IPS-20b (cell line): ENCODE measurements around the gene TCEA2.

ENCODE experiments used
- H3K27ac ChIP-seq: one replicate; pipeline ENCODE4 v1.5.1; 2013; ENCODE audit warnings: low read length
- H3K27me3 ChIP-seq: 2 replicates; pipeline ENCODE4 v1.6.1; 2013; ENCODE audit warnings: mild to moderate bottlenecking, low read length, inconsistent platforms; ENCODE audit not compliant: insufficient read depth
- H3K36me3 ChIP-seq: 2 replicates; pipeline ENCODE4 v1.6.1; 2013; ENCODE audit warnings: low read depth, mild to moderate bottlenecking, inconsistent platforms, low read length, moderate library complexity; ENCODE audit not compliant: insufficient read depth
- H3K4me1 ChIP-seq: 2 replicates; pipeline ENCODE4 v1.6.1; 2013; ENCODE audit warnings: mild to moderate bottlenecking, control low read depth, inconsistent platforms, low read length, moderate library complexity; ENCODE audit not compliant: insufficient read depth
- H3K4me3 ChIP-seq: 2 replicates; pipeline ENCODE4 v1.5.1; 2013; ENCODE audit warnings: mild to moderate bottlenecking, low read length, inconsistent platforms
- H3K9ac ChIP-seq: 2 replicates; pipeline ENCODE4 v1.6.1; 2013; ENCODE audit warnings: low read depth, mild to moderate bottlenecking, inconsistent platforms, low read length, moderate library complexity
- H3K9me3 ChIP-seq: 2 replicates; pipeline ENCODE4 v1.6.1; 2013; ENCODE audit warnings: mild to moderate bottlenecking, low read depth, low read length, inconsistent platforms; ENCODE audit not compliant: insufficient read depth

TCEA2 gene

DNA sequence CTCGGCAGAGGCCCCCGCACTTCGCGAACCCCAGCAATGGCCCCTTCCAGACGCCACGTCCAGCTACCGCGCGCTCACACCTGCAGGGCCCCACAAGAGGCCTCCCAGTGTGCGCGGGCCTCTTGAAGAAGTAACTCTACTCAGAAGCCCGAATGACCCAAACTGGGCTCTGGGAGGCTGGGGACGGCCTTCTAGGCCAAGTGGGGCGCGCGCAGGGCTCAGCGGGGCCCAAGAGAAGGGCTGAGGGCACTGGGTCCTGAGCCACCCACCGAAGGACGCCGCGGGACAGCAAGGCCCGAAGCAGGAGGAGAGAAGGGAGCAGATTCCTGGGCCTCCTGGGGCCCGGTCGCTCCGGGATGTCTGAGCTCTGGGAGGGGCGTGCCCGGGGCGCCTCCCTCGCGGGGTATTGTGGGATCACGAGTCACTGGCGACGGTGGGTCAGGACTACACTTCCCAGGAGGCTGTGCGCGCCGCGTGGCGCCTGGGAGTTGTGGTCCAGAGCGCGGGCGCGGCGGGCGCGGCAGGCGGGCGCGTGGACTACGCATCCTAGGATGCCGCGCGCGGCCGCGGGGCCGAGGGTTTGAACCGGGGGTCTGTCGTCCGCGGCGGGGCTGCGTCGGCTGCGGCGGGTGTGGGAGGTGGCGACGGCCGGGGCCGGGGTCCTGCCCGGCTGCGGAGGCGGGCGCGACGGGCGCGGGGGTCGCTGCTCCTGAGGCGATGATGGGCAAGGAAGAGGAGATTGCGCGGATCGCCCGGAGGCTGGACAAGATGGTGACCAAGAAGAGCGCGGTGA is at the start of gene TCEA2:
Gene TCEA2 (plus strand): TSS at position 603 of the 793 bp plus-strand sequence. CDS start 115 bp downstream, at position 718.
- H3K4me1 ChIP-seq, result no peaks in the 10 kb centered on the region
- peak within 1 kb of the TSS; percentile 69; the same call in 1 of the 2 replicates for H3K9ac ChIP-seq
- H3K36me3 ChIP-seq, result no peaks in the 10 kb centered on the region
- H3K9me3 ChIP-seq, result no peaks in the 10 kb centered on the region
- no peaks in the 10 kb centered on the region; the same call in 1 of the 2 replicates for H3K27me3 ChIP-seq
- H3K27ac ChIP-seq, result no peak within 1 kb of the TSS
- H3K4me3 ChIP-seq, result peak within 1 kb of the TSS; percentile 78

DNA sequence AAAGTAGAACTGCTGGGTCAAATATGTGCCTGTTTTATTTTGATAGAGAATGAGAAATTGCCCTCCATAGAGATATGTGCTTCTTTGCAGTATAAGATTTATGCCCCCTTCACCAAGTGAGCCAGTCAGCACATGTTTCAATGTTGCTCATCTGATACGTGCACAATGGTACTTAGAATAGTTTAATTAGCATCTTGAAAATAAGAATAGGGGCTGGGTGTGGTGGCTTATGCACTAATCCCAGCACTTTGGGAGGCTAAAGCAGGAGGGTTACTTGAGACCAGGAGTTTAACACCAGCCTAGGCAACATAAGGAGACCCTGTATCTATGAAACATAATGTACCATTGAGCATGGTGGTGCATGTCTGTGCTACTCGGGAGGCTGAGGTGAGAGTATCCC is 47.4 kb upstream of the TCEA2 start:
- Histone ChIP-seq H3K4me3 (no peak overlapping the region), H3K36me3 (peaks cover 73% of the 10 kb centered on the region), H3K4me1 (no peaks in the 10 kb centered on the region), H3K27ac (no peak overlapping the region), H3K9me3 (no peaks in the 10 kb centered on the region), H3K27me3 (no peaks in the 10 kb centered on the region), H3K9ac (no peak overlapping the region)

DNA sequence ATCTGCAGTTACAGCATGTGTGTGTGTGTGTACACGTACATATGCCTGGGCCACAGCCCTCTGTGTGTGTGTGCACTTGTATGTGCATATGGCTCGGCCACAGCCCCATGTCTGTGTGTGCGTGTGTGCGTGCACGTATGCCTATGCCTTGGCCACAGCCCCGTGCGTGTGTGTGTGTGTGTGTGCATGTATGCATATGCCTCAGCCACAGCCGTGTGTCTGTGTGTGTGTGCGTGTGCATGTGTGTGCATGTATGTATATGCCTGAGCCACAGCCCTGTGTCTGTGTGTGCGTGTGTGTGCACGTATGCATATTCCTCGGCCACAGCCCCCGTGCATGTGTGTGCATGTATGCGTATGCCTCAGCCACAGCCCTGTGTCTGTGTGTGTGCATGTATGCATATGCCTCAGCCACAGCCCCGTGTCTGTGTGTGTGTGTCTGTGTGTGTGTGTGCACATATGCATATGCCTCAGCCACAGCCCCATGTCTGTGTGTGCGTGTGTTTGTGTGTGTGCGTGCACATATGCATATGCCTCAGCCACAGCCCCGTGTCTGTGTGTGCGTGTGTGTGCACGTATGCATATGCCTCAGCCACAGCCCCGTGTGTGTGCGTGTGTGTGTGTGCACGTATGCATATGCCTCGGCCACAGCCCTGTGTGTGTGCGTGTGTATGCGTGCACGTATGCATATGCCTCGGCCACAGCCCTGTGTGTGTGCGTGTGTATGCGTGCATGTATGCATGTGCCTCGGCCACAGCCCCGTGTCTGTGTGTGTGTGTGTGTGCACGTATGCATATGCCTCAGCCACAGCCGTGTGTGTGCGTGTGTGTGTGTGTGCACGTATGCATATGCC is 41.6 kb upstream of the TCEA2 start:
- Histone ChIP-seq H3K4me1 (no peaks in the 10 kb centered on the region), H3K27ac (no peak overlapping the region), H3K9ac (no peak overlapping the region), H3K9me3 (no peaks in the 10 kb centered on the region), H3K36me3 (peaks cover 86% of the 10 kb centered on the region), H3K4me3 (no peak overlapping the region), H3K27me3 (no peaks in the 10 kb centered on the region)

DNA sequence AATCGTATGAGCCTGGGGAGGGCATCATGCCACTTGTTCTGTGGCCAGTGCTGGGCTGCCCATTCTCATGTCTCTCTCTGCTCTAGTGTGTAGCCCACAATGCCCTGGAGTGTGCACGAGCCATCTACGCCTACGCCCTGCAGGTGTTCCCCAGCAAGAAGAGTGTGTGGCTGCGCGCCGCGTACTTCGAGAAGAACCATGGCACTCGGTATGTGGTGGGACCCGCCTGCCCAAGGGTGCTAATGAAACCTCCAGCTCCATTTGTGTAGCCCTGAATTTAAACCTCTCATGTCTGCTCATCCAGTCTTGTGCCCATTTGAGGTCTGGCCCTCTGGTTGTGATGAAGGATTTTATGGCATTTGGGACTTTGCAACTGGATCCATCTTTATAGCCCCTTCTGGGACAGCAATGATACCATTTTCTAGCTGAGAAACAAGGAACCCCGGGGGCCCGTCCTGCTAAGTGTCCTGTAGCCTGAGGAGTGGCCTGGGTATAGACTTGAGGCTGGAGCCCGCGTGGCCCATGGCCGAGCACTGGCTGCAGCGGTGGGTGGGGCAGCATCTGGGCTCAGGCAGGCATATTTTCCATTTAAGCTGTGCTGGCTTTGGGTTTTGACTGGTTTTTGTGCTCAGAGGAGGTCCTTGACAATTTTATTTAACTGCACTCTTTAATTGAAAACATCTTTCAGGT is 40.2 kb upstream of the TCEA2 start:
- Histone ChIP-seq H3K9ac (no peak overlapping the region), H3K4me1 (no peaks in the 10 kb centered on the region), H3K4me3 (no peak overlapping the region), H3K9me3 (no peaks in the 10 kb centered on the region), H3K27ac (no peak overlapping the region), H3K36me3 (peaks cover 92% of the 10 kb centered on the region), H3K27me3 (no peaks in the 10 kb centered on the region)

DNA sequence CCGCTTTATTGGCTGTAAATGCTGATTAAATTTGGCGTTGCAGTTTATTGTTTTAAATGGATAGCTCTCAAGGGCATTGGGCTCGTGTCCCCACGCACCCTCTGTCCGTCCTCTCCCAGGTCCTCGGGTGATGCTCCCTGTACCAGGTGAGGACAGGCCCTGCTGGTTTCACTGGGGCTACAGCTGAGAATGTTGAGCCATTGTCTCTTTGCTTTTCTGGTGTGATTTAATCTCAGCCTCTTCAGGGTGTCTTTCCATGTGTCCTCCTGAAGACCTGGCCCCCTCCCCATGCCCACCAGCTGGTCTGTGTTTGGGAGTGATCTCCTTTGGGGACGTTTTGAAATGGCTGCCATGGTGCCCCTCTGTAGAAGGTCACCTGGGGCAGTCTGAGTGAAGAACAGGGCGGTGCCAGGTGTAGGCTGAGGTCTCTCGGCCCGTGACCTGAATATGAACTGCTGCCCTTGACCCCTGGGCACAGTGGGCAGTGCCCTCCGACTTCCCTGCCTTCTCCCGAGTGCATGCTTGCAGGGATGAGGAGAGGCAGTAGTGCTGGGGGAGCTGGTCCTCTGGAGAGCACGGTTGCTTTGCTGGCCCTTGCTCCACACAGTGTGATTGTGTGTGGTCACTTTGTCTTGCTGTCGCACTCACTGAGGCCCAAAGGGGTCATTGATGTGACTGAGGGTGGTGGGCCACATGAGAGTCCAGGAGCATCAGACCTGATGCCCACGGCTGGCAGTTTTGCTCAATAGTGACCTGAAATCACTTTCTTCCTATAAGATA is 39.4 kb upstream of the TCEA2 start:
- Histone ChIP-seq H3K36me3 (peaks cover 93% of the 10 kb centered on the region), H3K27ac (no peak overlapping the region), H3K9ac (no peak overlapping the region), H3K4me3 (no peak overlapping the region), H3K27me3 (no peaks in the 10 kb centered on the region), H3K9me3 (no peaks in the 10 kb centered on the region), H3K4me1 (no peaks in the 10 kb centered on the region)

DNA sequence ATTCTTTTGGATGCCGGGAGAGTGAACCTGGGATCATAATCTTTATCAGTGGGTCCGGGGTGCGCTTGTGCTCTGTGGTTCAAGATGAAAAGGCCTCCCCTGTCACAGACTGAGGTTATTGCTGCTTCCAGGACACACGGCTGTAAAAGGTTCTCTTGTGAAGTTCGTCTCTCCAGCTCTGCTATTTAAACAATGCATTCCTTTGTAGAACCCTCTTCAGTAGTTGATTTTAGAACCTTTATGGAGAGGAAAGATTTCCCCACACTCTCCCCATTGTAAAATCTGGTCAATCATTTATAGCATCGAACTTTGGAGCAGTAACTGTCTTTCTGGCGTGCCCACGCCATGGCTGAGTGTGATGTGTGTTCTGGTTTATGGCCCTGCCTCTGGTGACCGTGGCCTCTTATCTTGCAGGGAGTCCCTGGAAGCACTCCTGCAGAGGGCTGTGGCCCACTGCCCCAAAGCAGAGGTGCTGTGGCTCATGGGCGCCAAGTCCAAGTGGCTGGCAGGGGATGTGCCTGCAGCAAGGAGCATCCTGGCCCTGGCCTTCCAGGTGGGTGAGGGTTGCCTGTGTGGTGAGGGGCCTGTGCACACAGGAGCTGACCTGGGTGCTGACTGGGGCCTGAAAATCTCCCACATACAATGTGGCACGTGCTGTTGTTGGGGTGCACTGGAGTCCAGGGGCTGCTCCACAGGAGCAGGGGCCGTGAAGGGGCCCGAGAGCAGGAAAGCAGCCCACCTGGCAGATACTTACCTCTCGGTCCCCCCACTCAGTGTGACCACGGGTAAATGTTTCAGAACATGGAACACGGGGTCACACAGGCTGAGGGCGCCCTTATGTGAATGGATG is 38.6 kb upstream of the TCEA2 start:
- no peaks in the 10 kb centered on the region for H3K9me3 ChIP-seq
- no peak overlapping the region for H3K9ac ChIP-seq
- no peaks in the 10 kb centered on the region for H3K4me1 ChIP-seq
- H3K27ac ChIP-seq, result no peak overlapping the region
- no peak overlapping the region for H3K4me3 ChIP-seq
- peaks cover 92% of the 10 kb centered on the region for H3K36me3 ChIP-seq
- no peaks in the 10 kb centered on the region for H3K27me3 ChIP-seq

DNA sequence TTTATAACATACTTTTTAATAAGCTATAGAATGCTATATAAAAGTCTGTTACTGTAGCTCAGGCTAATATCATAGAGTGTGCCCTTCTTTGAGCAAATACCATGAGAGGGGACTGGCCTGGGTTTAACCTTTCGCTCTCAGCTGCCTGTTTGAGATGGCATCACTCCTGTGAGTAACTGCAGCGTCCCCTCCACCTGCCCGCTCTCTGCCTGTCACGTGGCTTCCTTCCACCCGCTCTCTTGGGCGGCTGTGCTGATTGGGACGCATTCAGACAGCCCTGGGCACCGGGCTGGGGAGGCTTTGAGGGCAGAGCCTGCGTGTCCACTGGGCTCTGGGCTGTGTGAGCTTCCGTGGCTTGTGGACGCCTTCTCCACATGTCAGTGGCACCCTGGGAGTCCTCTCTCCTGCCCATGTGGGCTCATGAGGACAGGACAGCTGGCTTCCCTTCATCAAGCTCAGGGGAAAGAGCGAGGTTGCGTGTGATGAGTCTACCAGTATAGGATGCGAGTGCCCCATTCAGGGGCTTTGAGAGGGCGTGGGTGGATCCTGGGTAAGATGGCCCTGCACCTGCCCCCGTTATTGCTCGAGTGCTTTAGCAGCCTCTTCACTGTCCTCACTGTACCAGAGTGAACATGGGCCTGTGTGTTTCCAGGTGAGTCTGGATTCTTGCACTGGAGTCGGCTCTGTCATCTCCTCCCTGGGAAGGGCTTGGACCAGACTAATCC is 37.7 kb upstream of the TCEA2 start:
- Histone ChIP-seq H3K4me3 (no peak overlapping the region), H3K9ac (no peak overlapping the region), H3K36me3 (peaks cover 93% of the 10 kb centered on the region), H3K9me3 (no peaks in the 10 kb centered on the region), H3K27me3 (no peaks in the 10 kb centered on the region), H3K4me1 (no peaks in the 10 kb centered on the region), H3K27ac (no peak overlapping the region)

DNA sequence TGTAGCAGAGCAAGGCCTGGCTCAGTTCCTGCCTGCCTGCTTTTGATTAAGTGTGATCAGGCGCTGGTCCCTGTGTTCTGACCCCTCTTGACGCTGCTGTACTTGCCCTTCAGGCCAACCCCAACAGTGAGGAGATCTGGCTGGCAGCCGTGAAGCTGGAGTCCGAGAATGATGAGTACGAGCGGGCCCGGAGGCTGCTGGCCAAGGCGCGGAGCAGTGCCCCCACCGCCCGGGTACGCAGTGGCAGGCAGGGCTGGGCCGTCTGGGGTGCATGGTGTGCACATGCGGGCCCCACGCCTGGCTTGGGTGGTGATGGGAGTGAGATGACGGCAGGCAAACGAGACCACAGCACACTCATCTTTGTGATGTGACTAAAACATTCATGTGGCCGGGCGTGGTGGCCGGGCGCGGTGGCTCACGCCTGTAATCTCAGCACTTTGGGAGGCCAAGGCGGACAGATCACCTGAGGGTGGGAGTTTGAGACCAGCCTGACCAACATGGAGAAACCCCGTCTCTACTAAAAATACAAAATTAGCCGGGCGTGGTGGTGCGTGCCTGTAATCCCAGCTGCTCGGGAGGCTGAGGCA is 37.1 kb upstream of the TCEA2 start:
- no peaks in the 10 kb centered on the region for H3K27me3 ChIP-seq
- H3K4me1 ChIP-seq, result no peaks in the 10 kb centered on the region
- H3K4me3 ChIP-seq, result no peak overlapping the region
- H3K36me3 ChIP-seq, result peaks cover 98% of the 10 kb centered on the region
- no peaks in the 10 kb centered on the region for H3K9me3 ChIP-seq
- H3K9ac ChIP-seq, result no peak overlapping the region
- no peak overlapping the region for H3K27ac ChIP-seq

DNA sequence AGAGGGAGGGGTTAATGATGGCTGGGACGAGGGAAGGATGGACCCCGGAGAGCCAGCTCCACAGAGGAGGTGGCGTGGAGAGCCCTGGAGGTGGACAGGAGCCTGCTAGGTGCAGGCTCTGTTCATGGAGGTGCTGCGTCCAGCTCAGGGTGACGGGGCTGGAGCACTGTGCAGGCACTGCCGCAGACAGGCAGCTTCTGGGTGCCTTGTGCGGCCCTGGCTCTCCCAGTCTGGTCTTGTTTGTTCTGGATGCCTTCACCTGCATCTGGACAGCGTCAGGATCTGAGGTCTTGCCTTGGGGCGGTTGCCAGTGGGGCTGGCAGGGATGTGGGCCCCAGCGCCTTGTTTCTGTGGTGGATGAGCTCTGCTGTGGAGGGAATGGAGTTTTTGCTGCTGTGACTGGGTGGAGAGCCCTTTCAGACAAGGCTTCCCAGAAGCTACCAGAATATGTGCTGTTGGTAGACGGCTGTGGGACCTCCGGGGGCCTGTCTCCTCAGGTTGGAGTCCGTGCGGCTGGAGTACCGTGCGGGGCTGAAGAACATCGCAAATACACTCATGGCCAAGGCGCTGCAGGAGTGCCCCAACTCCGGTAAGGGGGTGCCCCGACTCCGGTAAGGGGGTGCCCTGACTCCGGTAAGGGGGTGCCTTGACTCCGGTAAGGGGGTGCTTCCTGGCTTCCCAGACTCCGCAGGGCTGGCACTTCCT is 34.9 kb upstream of the TCEA2 start:
- H3K36me3 ChIP-seq, result peaks cover 94% of the 10 kb centered on the region
- H3K4me1 ChIP-seq, result no peaks in the 10 kb centered on the region
- no peak overlapping the region for H3K9ac ChIP-seq
- no peak overlapping the region for H3K27ac ChIP-seq
- H3K4me3 ChIP-seq, result no peak overlapping the region
- H3K27me3 ChIP-seq, result no peaks in the 10 kb centered on the region
- H3K9me3 ChIP-seq, result no peaks in the 10 kb centered on the region
